Measurements from ENCODE around the gene MGAT4B. TPM values are rescaled to one million over a fixed set of nuclear protein-coding genes. Genes with fewer than 3 reads are reported as not detected.
A peak's percentile ranks its signal among the peaks of the same experiment; 100 is the strongest.

Gene MGAT4B
- total RNA-seq, 1 experiment from 2014 or later = 217 TPM

DNA sequence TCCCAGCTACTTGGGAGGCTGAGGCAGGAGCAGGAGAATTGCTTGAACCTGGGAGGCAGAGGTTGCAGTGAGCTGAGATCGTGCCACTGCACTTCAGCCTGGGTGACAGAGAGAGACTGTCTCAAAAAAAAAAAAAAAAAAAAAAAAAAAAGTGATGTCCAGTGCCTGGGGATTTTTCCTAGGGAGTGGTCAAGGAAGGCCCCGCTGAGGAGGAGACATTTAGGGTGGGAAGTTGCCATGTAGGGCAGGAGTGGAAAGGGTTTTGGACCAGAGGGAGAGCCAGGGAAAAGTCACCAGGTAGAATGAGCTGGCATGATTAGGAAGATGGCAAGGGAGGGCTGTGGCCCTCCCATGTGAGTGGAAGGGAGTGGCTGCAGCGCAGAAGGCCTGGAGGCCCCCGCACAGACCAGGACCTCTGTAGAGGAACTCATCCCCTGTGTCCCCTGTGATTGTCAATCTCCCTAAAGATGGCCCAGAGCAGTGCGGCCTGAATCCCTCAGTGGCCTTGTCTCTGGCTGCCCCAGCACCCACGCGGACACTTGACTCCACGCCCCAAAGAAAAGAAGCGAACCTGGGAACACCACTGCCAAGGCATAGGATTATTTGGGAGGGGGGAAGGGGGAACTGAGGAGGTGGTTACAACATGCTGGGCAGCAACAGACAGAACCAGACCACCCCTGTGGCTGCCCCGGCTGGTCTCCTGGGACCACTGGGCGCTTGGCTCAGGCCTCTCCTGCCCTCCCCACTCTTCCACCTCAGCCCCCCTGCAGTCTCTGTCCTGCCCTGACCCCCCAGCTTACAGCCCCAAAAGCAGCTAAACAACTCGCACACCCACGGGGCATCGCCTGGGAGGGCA, 11.5 kb upstream of the MGAT4B start:
- TF ChIP-seq CTCF (IDR thresholded peaks at IDR 0.05; ENCODE audit: insufficient read depth in 1 of 2, low read depth in 1 of 2, low read length in 1 of 2, severe bottlenecking in 1 of 2, unreplicated experiment in 1 of 2) = no peak

GRCh38 chr5:179817470-179817840, 10.8 kb upstream of the MGAT4B start:
- Histone ChIP-seq H3K36me3 (ENCODE audit: control insufficient read depth, insufficient read depth, low read length) (peaks cover 7% of the 10 kb centered on the region), H3K27me3 (replicated peaks; ENCODE audit: control insufficient read depth, insufficient read depth, low read length) (no peaks in the 10 kb centered on the region), H3K4me1 (peaks cover 31% of the 10 kb centered on the region), H3K9me3 (no peaks in the 10 kb centered on the region), H3K4me3 (ENCODE audit: low read depth, low read length) (no peak overlapping the region)
- BruUV-seq (replicated peaks) = no TSS peak
- Mint-ChIP-seq H3K36me3 (ENCODE audit: insufficient read depth, unreplicated experiment) (peaks cover 72% of the 10 kb centered on the region), H3K9me3 (ENCODE audit: unreplicated experiment) (no peaks in the 10 kb centered on the region), H3K4me1 (ENCODE audit: low read depth, unreplicated experiment) (peaks cover 24% of the 10 kb centered on the region), H3K4me3 (ENCODE audit: unreplicated experiment) (no peak overlapping the region), H3K27me3 (ENCODE audit: insufficient read depth, unreplicated experiment) (no peaks in the 10 kb centered on the region), H3K27ac (ENCODE audit: unreplicated experiment) (peak overlapping the region; percentile 94)
- ChIA-PET POLR2A (no interaction called here), CTCF (no interaction called here)
- no peak for DNase-seq
- intact Hi-C loops (cut with micrococcal nuclease; ENCODE audit: unreplicated experiment) = loop anchor here (10.0 kb wide), 1 partner anchor 193 kb away; the partner anchor contains the start of gene HNRNPH1
- TF ChIP-seq CTCF (IDR thresholded peaks at IDR 0.05; ENCODE audit: insufficient read depth in 1 of 2, low read depth in 1 of 2, low read length in 1 of 2, severe bottlenecking in 1 of 2, unreplicated experiment in 1 of 2) = no peak

More for the DNA sequence above, 11.5 kb upstream of the MGAT4B start:
- Histone ChIP-seq H3K4me1 (peaks cover 37% of the 10 kb centered on the region), H3K4me3 (ENCODE audit: low read depth, low read length) (peak overlapping the region; percentile 38), H3K36me3 (ENCODE audit: control insufficient read depth, insufficient read depth, low read length) (peaks cover 8% of the 10 kb centered on the region), H3K9me3 (no peaks in the 10 kb centered on the region), H3K27me3 (replicated peaks; ENCODE audit: control insufficient read depth, insufficient read depth, low read length) (no peaks in the 10 kb centered on the region)
- BruUV-seq (replicated peaks) = TSS peak; percentile 61
- Mint-ChIP-seq H3K27me3 (ENCODE audit: insufficient read depth, unreplicated experiment) (no peaks in the 10 kb centered on the region), H3K4me1 (ENCODE audit: low read depth, unreplicated experiment) (peaks cover 29% of the 10 kb centered on the region), H3K36me3 (ENCODE audit: insufficient read depth, unreplicated experiment) (peaks cover 72% of the 10 kb centered on the region), H3K9me3 (ENCODE audit: unreplicated experiment) (no peaks in the 10 kb centered on the region), H3K4me3 (ENCODE audit: unreplicated experiment) (peak overlapping the region; percentile 88), H3K27ac (ENCODE audit: unreplicated experiment) (peak overlapping the region; percentile 94)
- DNase-seq = no peak
- intact Hi-C loops (cut with micrococcal nuclease; ENCODE audit: unreplicated experiment) = loop anchor here (2.0 to 10.0 kb wide), 2 partner anchors 41 to 193 kb away; partner anchors contain the start of genes HNRNPH1 and MRNIP
- POLR2A ChIA-PET = interaction anchor here (0.6 kb wide), 1 partner anchor 14 kb away, joined by 9 read pairs; no protein-coding TSS in a partner anchor
- CTCF ChIA-PET = no interaction called here

- Mint-ChIP-seq H3K27me3 (ENCODE audit: insufficient read depth, unreplicated experiment) (no peaks in the 10 kb centered on the region), H3K9me3 (ENCODE audit: unreplicated experiment) (no peaks in the 10 kb centered on the region), H3K4me3 (ENCODE audit: unreplicated experiment) (no peak overlapping the region), H3K36me3 (ENCODE audit: insufficient read depth, unreplicated experiment) (peaks cover 72% of the 10 kb centered on the region), H3K27ac (ENCODE audit: unreplicated experiment) (no peak overlapping the region), H3K4me1 (ENCODE audit: low read depth, unreplicated experiment) (peaks cover 20% of the 10 kb centered on the region)
- Histone ChIP-seq H3K36me3 (ENCODE audit: control insufficient read depth, insufficient read depth, low read length) (peaks cover 7% of the 10 kb centered on the region), H3K4me1 (peaks cover 25% of the 10 kb centered on the region), H3K4me3 (ENCODE audit: low read depth, low read length) (no peak overlapping the region), H3K9me3 (no peaks in the 10 kb centered on the region), H3K27me3 (replicated peaks; ENCODE audit: control insufficient read depth, insufficient read depth, low read length) (no peaks in the 10 kb centered on the region)
- no TSS peak for BruUV-seq (replicated peaks)
- ChIA-PET CTCF (no interaction called here), POLR2A (no interaction called here)
- intact Hi-C loops (cut with micrococcal nuclease; ENCODE audit: unreplicated experiment) = loop anchor here (10.0 kb wide), 1 partner anchor 192 kb away; the partner anchor contains the start of gene HNRNPH1
- no peak for DNase-seq
- no peak for TF ChIP-seq CTCF (IDR thresholded peaks at IDR 0.05; ENCODE audit: insufficient read depth in 1 of 2, low read depth in 1 of 2, low read length in 1 of 2, severe bottlenecking in 1 of 2, unreplicated experiment in 1 of 2)
These were observed 10.3 kb upstream of the MGAT4B start for GRCh38 chr5:179816796-179817469.
